Transverse colon (tissue), 4 donors: ENCODE data around the gene ONECUT2. TPM values are rescaled to one million over a fixed set of nuclear protein-coding genes. Genes with fewer than 3 reads are reported as not detected.
"Not testable (repeated sequence)": the region's sequence is repeated elsewhere in the genome, so short reads cannot be mapped to it uniquely, and the experiment has no call there.

ENCODE experiments used
- DNase-seq: peaks from one replicate; pipeline ENCODE4 v3.0.0-alpha.2; 2019
- H3K27ac ChIP-seq, 4 donors: fragments of 200-600 bp; sonication (generic); 2 replicates each; pipeline ENCODE4 v1.5.1; 2016 to 2018; ENCODE audit warnings: inconsistent platforms in 4 of 4
- H3K27me3 ChIP-seq: fragments of 200-600 bp; sonication (generic); 2 replicates; pipeline ENCODE4 v1.5.1; 2017; ENCODE audit warnings: inconsistent platforms
- H3K36me3 ChIP-seq, 4 donors: fragments of 200-600 bp; sonication (generic); 2 replicates each; pipeline ENCODE4 v1.5.1; 2017 to 2019; ENCODE audit warnings: inconsistent platforms in 4 of 4
- H3K4me1 ChIP-seq, 4 donors: fragments of 200-600 bp; sonication (generic); 2 replicates each; pipeline ENCODE4 v1.5.1; 2017 to 2020; ENCODE audit warnings: inconsistent platforms in 4 of 4
- H3K4me3 ChIP-seq, 4 donors: fragments of 200-600 bp; sonication (generic); 1 replicate in 1 of 4; 2 replicates in 3 of 4; pipeline versions ENCODE4 v1.5.1 to v1.6.1; 2017 to 2019; ENCODE audit warnings: inconsistent platforms in 4 of 4
- H3K9me3 ChIP-seq, 2 donors: fragments of 200-600 bp; sonication (generic); 2 replicates each; pipeline ENCODE4 v1.5.1; 2017 to 2019; ENCODE audit warnings: inconsistent platforms in 2 of 2
- CTCF ChIP-seq, 5 experiments: fragments of 200-600 bp in 3 of 5; fragments of 450-650 bp in 2 of 5; sonication (generic) in 3 of 5; IDR thresholded peaks; 1 replicate in 2 of 5; 2 replicates in 3 of 5; pipeline ENCODE4 v1.5.1; 2016 to 2017; ENCODE audit warnings: antibody characterized with exemption in 5 of 5, inconsistent platforms in 3 of 5, mild to moderate bottlenecking in 2 of 5, moderate library complexity in 1 of 5
- EP300 ChIP-seq: sonication (generic); formaldehyde crosslinking; IDR thresholded peaks from one replicate; pipeline ENCODE4 v1.6.1; 2017; ENCODE audit warnings: antibody characterized with exemption, low read depth
- POLR2A ChIP-seq: fragments of 450-650 bp; IDR thresholded peaks from one replicate; pipeline ENCODE4 v1.6.1; 2016; ENCODE audit warnings: antibody characterized with exemption, mild to moderate bottlenecking, moderate library complexity
- POLR2AphosphoS5 ChIP-seq, 3 donors: sonication (generic); formaldehyde crosslinking; IDR thresholded peaks; one replicate each; pipeline ENCODE4 v1.6.1; 2016; ENCODE audit warnings: antibody characterized with exemption in 3 of 3
- WGBS, 2 donors: methylation state at CpG; one replicate each; pipeline ENCODE4 v1.1.5; 2018; ENCODE audit warnings: low coverage in 1 of 2; 5-methylcytosine and 5-hydroxymethylcytosine counted together
- in situ Hi-C, 4 donors: fragments of 200-750 bp; cut with MboI; loops; one replicate each; pipeline versions ENCODE4 v1.15.0 to v1.15.1; 2017; ENCODE audit warnings: low sequenced_read_pairs in 3 of 4, low pct_ligation_motif_present in 1 of 4, low pct_unique_long_range_greater_than_20kb in 1 of 4
- intact Hi-C: fragments of 100-400 bp; cut with DNase I; formaldehyde crosslinking; loops from one replicate; pipeline ENCODE4 v1.15.1; 2023; ENCODE audit warnings: low total_unique reads
- total RNA-seq, 4 donors: library from RNA; depleted of rRNA; stranded (reverse); fragments of >200 nt; gene quantifications; one replicate each; pipeline ENCODE4 v1.1.0, GENCODE V29; 2016

Gene ONECUT2
- total RNA-seq = under 1 TPM in 2 of 4 donors, not detected in 2; 0.14 to 0.48 TPM

GRCh38 chr18:57434536-57435494 is at the start of gene ONECUT2:
ONECUT2 (plus strand) TSS chr18:57435374; CDS start chr18:57435717, 343 bp downstream.
- intact Hi-C loops (no loop called here), in situ Hi-C loops (no loop called here)
- TF ChIP-seq POLR2A (no peak), POLR2AphosphoS5 (IDR thresholded peaks at IDR 0.05) (peak in 1 of 3 donors; percentile 15)
- Histone ChIP-seq H3K4me1 (peaks cover 8 to 59% (median 33%) of the 10 kb centered on the region in 4 donors), H3K36me3 (no peaks in the 10 kb centered on the region), H3K27me3 (peaks cover 94% of the 10 kb centered on the region), H3K27ac (no peak within 1 kb of the TSS), H3K4me3 (peak within 1 kb of the TSS; percentile 34 to 59 (median 42)), H3K9me3 (no peaks in the 10 kb centered on the region)
- WGBS, 2 donors = 0 to 3% methylated on average over 14 to 38 of the region's 69 CpGs
- DNase-seq = peak; percentile 93

GRCh38 chr18:57389271-57389670 is 45.9 kb upstream of the ONECUT2 start:
- TF ChIP-seq CTCF (IDR thresholded peaks at IDR 0.05) = no peak
- TF ChIP-seq EP300 = no peak
- no peak for TF ChIP-seq POLR2AphosphoS5 (IDR thresholded peaks at IDR 0.05)
- no peak for TF ChIP-seq POLR2A
- Histone ChIP-seq H3K4me1 (no peaks in the 10 kb centered on the region), H3K27me3 (peaks cover 3% of the 10 kb centered on the region), H3K36me3 (no peaks in the 10 kb centered on the region), H3K4me3 (no peak overlapping the region), H3K9me3 (no peaks in the 10 kb centered on the region), H3K27ac (no peak overlapping the region)
- in situ Hi-C loops (no loop called here), intact Hi-C loops (no loop called here)
- 40% methylated on average over 2 of the region's 2 CpGs; no CpG with 5 or more reads in 1 of the 2 donors for WGBS, 2 donors
- DNase-seq = no peak

GRCh38 chr18:57390044-57390443 is 45.1 kb upstream of the ONECUT2 start:
- intact Hi-C loops = no loop called here
- no peak for DNase-seq
- Histone ChIP-seq H3K27me3 (peaks cover 3% of the 10 kb centered on the region), H3K27ac (no peak overlapping the region), H3K9me3 (no peaks in the 10 kb centered on the region), H3K4me1 (no peaks in the 10 kb centered on the region), H3K4me3 (no peak overlapping the region), H3K36me3 (no peaks in the 10 kb centered on the region)
- TF ChIP-seq CTCF (IDR thresholded peaks at IDR 0.05) (no peak), EP300 (no peak), POLR2AphosphoS5 (IDR thresholded peaks at IDR 0.05) (no peak), POLR2A (no peak)
- WGBS, 2 donors = 41% methylated on average over 3 of the region's 3 CpGs; no CpG with 5 or more reads in 1 of the 2 donors
- in situ Hi-C loops = no loop called here

GRCh38 chr18:57394749-57395148 is 40.4 kb upstream of the ONECUT2 start:
- H3K4me1 ChIP-seq, H3K27ac ChIP-seq, intact Hi-C loops, H3K27me3 ChIP-seq, in situ Hi-C loops, H3K36me3 ChIP-seq, H3K9me3 ChIP-seq, H3K4me3 ChIP-seq, DNase-seq: not testable (repeated sequence)
- 83 to 100% methylated on average over 1 of the region's 1 CpG for WGBS, 2 donors

GRCh38 chr18:57396831-57397230 is 38.3 kb upstream of the ONECUT2 start:
- H3K27ac ChIP-seq, intact Hi-C loops, DNase-seq, H3K4me3 ChIP-seq, H3K9me3 ChIP-seq, H3K4me1 ChIP-seq, in situ Hi-C loops, H3K27me3 ChIP-seq, H3K36me3 ChIP-seq: not testable (repeated sequence)
- WGBS, 2 donors = 94 to 100% methylated on average over 2 to 7 of the region's 7 CpGs
